ENCODE data around the gene PCDH12.

PCDH12 gene

GRCh38 chr5:141947316-141947715 is 10.7 kb downstream of the PCDH12 start:
- no peak overlapping the region for H3K27ac ChIP-seq
- TF ChIP-seq, protein P1, sequence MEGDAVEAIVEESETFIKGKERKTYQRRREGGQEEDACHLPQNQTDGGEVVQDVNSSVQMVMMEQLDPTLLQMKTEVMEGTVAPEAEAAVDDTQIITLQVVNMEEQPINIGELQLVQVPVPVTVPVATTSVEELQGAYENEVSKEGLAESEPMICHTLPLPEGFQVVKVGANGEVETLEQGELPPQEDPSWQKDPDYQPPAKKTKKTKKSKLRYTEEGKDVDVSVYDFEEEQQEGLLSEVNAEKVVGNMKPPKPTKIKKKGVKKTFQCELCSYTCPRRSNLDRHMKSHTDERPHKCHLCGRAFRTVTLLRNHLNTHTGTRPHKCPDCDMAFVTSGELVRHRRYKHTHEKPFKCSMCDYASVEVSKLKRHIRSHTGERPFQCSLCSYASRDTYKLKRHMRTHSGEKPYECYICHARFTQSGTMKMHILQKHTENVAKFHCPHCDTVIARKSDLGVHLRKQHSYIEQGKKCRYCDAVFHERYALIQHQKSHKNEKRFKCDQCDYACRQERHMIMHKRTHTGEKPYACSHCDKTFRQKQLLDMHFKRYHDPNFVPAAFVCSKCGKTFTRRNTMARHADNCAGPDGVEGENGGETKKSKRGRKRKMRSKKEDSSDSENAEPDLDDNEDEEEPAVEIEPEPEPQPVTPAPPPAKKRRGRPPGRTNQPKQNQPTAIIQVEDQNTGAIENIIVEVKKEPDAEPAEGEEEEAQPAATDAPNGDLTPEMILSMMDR (conservative IDR thresholded peaks at IDR 0.05), result no peak
- TF ChIP-seq ZFX (IDR thresholded peaks at IDR 0.05), result no peak

- TF ChIP-seq, protein P1 (conservative IDR thresholded peaks at IDR 0.05), result no peak
- no peak for TF ChIP-seq ZFX (IDR thresholded peaks at IDR 0.05)
- no peak overlapping the region for H3K27ac ChIP-seq
These were observed 12.4 kb downstream of the PCDH12 start for GRCh38 chr5:141945511-141946051.

GRCh38 chr5:141944076-141944475 is 13.9 kb downstream of the PCDH12 start:
- TF ChIP-seq, protein P1 (conservative IDR thresholded peaks at IDR 0.05), result no peak
- TF ChIP-seq ZFX (IDR thresholded peaks at IDR 0.05), result no peak
- H3K27ac ChIP-seq, result no peak overlapping the region

DNA sequence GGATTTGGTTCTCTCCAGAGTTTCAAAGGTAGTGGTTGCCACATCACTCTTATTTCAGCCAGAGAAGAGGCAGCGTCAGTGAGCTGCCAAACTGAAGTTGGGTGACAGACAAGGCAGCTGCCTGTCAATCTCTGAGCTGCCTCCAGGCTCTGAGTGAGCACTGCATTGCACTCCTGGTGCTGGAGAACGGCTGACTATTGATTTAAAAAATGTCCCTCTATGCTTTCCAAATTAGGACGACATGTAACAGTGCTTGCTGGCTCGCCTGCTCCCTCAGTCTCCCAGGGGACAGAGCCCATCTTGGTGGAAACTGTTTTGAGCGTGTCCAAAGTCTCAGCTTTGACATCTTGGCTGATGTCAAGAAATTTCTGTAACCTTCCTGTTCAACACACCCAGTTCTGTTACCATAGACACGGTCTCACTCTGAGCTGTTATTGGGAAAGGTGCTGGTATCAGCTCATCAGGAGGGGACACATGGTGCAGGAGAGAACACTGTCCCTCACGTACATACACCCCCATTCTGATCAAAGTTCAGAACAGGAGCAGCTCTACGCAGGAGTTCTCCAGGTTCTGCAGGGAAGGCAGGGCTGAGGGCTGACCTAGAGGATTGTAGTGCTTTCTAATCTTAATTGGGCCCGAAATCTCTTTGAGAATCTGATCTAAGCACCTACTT is 15.7 kb downstream of the PCDH12 start:
- H3K27ac ChIP-seq, result no peak overlapping the region
- TF ChIP-seq ZFX (IDR thresholded peaks at IDR 0.05), result no peak

DNA sequence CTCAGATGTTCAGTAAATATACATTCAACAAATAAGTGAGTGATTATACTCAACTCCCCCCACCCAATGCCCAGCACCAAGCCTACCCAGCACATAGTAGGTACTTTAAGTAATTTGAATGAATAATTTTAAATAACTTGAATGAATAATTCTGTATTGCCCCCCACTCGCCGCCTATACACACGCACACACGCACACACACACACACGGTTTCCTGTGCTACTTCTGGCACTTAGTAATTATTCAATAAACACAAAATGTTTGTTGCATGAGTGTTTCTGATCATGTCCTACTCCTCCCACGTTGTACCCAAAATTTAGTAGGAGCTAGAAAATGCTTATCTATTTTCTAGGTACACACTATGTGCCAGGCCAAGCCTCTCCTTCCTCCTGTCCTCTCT is 16.2 kb downstream of the PCDH12 start:
- H3K27ac ChIP-seq, result no peak overlapping the region
- TF ChIP-seq ZFX (IDR thresholded peaks at IDR 0.05), result no peak
- TF ChIP-seq, protein P1 (conservative IDR thresholded peaks at IDR 0.05), result no peak

GRCh38 chr5:141941307-141941706 is 16.7 kb downstream of the PCDH12 start:
- H3K27ac ChIP-seq, result no peak overlapping the region
- no peak for TF ChIP-seq ZFX (IDR thresholded peaks at IDR 0.05)
- TF ChIP-seq, protein P1 (conservative IDR thresholded peaks at IDR 0.05), result no peak

DNA sequence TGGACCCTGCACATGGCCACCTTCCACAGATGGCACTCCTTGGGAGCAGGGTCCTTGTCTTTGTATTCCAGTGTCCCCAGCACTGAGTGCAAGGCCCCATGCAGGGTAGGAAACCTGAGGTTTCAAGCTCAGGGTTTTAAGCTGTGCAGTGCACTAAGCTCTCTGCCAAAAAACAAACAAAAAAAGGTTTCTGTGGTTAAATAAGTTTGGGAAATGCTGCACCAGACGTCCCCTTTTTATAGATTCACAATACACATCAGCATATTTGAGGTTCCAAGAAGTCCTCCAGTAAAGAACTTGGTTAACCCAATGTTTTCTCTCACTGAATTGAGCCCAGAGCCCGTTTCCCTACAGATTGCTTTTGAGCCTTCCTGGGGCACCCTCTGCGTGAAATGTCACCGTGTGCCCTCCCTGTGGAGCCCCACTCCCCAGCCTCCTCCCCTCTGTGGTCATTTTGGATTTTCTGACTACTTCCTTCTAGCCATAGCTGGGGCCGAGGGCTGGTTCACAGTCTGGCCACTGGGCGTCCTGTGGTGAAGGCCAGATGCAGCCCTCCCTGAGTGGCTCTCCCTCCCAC is 17.2 kb downstream of the PCDH12 start:
- TF ChIP-seq, protein P1 (conservative IDR thresholded peaks at IDR 0.05), result no peak
- no peak for TF ChIP-seq ZFX (IDR thresholded peaks at IDR 0.05)
- no peak overlapping the region for H3K27ac ChIP-seq

All from C4-2B (cell line).